CD14-positive monocyte (primary cell): ENCODE measurements around the gene MRPS11. TPM values are rescaled to one million over a fixed set of nuclear protein-coding genes. Genes with fewer than 3 reads are reported as not detected.
A peak's percentile ranks its signal among the peaks of the same experiment; 100 is the strongest.

Source experiments
- DNase-seq, 3 donors: peaks; one replicate each; pipeline ENCODE4 v3.0.0-alpha.2; 2011 to 2022
- H2AFZ ChIP-seq: 2 replicates; pipeline ENCODE4 v1.6.0; 2012; ENCODE audit warnings: mild to moderate bottlenecking, low read depth, low read length, inconsistent platforms; ENCODE audit not compliant: insufficient read depth, poor library complexity, severe bottlenecking
- H3K27ac ChIP-seq, 2 donors: 1 replicate in 1 of 2; 2 replicates in 1 of 2; pipeline ENCODE4 v1.5.1; 2012 to 2013; ENCODE audit warnings: low read length in 2 of 2, control low read depth in 1 of 2, inconsistent platforms in 1 of 2, low read depth in 1 of 2, mild to moderate bottlenecking in 1 of 2
- H3K27me3 ChIP-seq, 2 donors: one replicate each; pipeline versions ENCODE4 v1.6.0 to v1.6.1; 2011 to 2013; ENCODE audit warnings: low read length in 2 of 2; ENCODE audit not compliant: control insufficient read depth in 2 of 2, insufficient read depth in 2 of 2
- H3K36me3 ChIP-seq, 2 donors: replicated peaks in 1 of 2; 1 replicate in 1 of 2; 2 replicates in 1 of 2; pipeline versions ENCODE4 v1.5.1 to v1.6.1; 2012 to 2013; ENCODE audit warnings: low read length in 2 of 2, control low read depth in 1 of 2, inconsistent platforms in 1 of 2, mild to moderate bottlenecking in 1 of 2; ENCODE audit not compliant: insufficient read depth in 2 of 2, control insufficient read depth in 1 of 2
- H3K4me1 ChIP-seq, 2 donors: 1 replicate in 1 of 2; 2 replicates in 1 of 2; pipeline versions ENCODE4 v1.5.1 to v1.6.1; 2012 to 2013; ENCODE audit warnings: low read length in 2 of 2, control low read depth in 1 of 2, inconsistent platforms in 1 of 2, mild to moderate bottlenecking in 1 of 2, moderate library complexity in 1 of 2; ENCODE audit not compliant: insufficient read depth in 2 of 2, control insufficient read depth in 1 of 2
- H3K4me2 ChIP-seq: replicated peaks from 2 replicates; pipeline ENCODE3; 2012; ENCODE audit warnings: low read length, moderate library complexity, mild to moderate bottlenecking; ENCODE audit not compliant: poor library complexity, severe bottlenecking; ENCODE audit errors: extremely low read depth
- H3K4me3 ChIP-seq, 3 experiments: fragments of 200-600 bp in 1 of 3; sonication (generic) in 1 of 3; replicated peaks in 1 of 3; 1 replicate in 2 of 3; 2 replicates in 1 of 3; pipeline ENCODE4 v1.5.1; 2011 to 2013; ENCODE audit warnings: low read length in 3 of 3, mild to moderate bottlenecking in 3 of 3, control low read depth in 2 of 3, low read depth in 2 of 3, inconsistent platforms in 1 of 3, moderate library complexity in 1 of 3
- H3K79me2 ChIP-seq: 2 replicates; pipeline ENCODE4 v1.6.0; 2012; ENCODE audit warnings: mild to moderate bottlenecking, control low read depth, inconsistent platforms, low read length, moderate library complexity; ENCODE audit not compliant: insufficient read depth
- H3K9ac ChIP-seq: 2 replicates; pipeline ENCODE4 v1.6.0; 2017; ENCODE audit warnings: low read length, mild to moderate bottlenecking; ENCODE audit not compliant: insufficient read depth, poor library complexity, severe bottlenecking
- H3K9me3 ChIP-seq, 2 donors: replicated peaks in 1 of 2; 1 replicate in 1 of 2; 2 replicates in 1 of 2; pipeline versions ENCODE4 v1.5.1 to v1.6.1; 2012 to 2013; ENCODE audit warnings: low read length in 2 of 2, control low read depth in 1 of 2; ENCODE audit not compliant: control insufficient read depth in 1 of 2, insufficient read depth in 1 of 2
- H4K20me1 ChIP-seq: 2 replicates; pipeline ENCODE4 v1.6.0; 2012; ENCODE audit warnings: mild to moderate bottlenecking, low read length, control low read depth, moderate library complexity; ENCODE audit not compliant: insufficient read depth
- H3K27ac Mint-ChIP-seq, 7 donors: one replicate each; pipeline ENCODE4 v1.8.0; 2020; ENCODE audit warnings: mild to moderate bottlenecking in 7 of 7, mixed read lengths in 7 of 7, moderate library complexity in 6 of 7, inconsistent platforms in 2 of 7
- H3K27me3 Mint-ChIP-seq, 3 donors: one replicate each; pipeline ENCODE4 v1.8.0; 2021 to 2022; ENCODE audit warnings: low read depth in 3 of 3, mild to moderate bottlenecking in 3 of 3, mixed read lengths in 3 of 3, moderate library complexity in 3 of 3, inconsistent platforms in 1 of 3
- H3K36me3 Mint-ChIP-seq, 2 donors: one replicate each; pipeline ENCODE4 v1.8.0; 2020; ENCODE audit warnings: mixed read lengths in 2 of 2, inconsistent platforms in 1 of 2, mild to moderate bottlenecking in 1 of 2
- H3K4me1 Mint-ChIP-seq: one replicate; pipeline ENCODE4 v1.8.0; 2020; ENCODE audit warnings: mild to moderate bottlenecking, mixed read lengths
- H3K4me3 Mint-ChIP-seq, 2 donors: one replicate each; pipeline ENCODE4 v1.8.0; 2020; ENCODE audit warnings: mild to moderate bottlenecking in 2 of 2, mixed read lengths in 2 of 2, moderate library complexity in 1 of 2
- H3K9me3 Mint-ChIP-seq, 7 donors: one replicate each; pipeline ENCODE4 v1.8.0; 2020 to 2022; ENCODE audit warnings: mixed read lengths in 7 of 7, mild to moderate bottlenecking in 6 of 7, moderate library complexity in 6 of 7, inconsistent platforms in 2 of 7
- WGBS: methylation state at CpG from one replicate; pipeline ENCODE4 v1.1.5; 2013; ENCODE audit warnings: missing lambda C conversion rate; ENCODE audit not compliant: insufficient coverage; 5-methylcytosine and 5-hydroxymethylcytosine counted together
- intact Hi-C, 2 donors: fragments of 100-400 bp; cut with micrococcal nuclease; formaldehyde crosslinking; loops; one replicate each; pipeline versions ENCODE4 v1.15.0 to v1.15.1; 2023
- polyA plus RNA-seq, 3 donors: library from polyadenylated mRNA; depleted of rRNA in 1 of 3; unstranded in 2 of 3; stranded (reverse) in 1 of 3; fragments of 300-500 nt in 2 of 3; fragments of >200 nt in 1 of 3; fragmentation: Illumina TruSeq in 2 of 3; gene quantifications; 1 replicate in 2 of 3; 2 replicates in 1 of 3; pipeline ENCODE4 v1.2.3, GENCODE V29; 2012 to 2021
- TF ChIP-seq, protein P1 (sequence below): fragments of 200-600 bp; IDR thresholded peaks from one replicate; pipeline ENCODE4 v1.8.0; 2022; ENCODE audit warnings: antibody characterized with exemption, mild to moderate bottlenecking

MRPS11 gene
- polyA plus RNA-seq, 3 donors, result 31.1 to 70.2 (median 65.2) TPM

DNA sequence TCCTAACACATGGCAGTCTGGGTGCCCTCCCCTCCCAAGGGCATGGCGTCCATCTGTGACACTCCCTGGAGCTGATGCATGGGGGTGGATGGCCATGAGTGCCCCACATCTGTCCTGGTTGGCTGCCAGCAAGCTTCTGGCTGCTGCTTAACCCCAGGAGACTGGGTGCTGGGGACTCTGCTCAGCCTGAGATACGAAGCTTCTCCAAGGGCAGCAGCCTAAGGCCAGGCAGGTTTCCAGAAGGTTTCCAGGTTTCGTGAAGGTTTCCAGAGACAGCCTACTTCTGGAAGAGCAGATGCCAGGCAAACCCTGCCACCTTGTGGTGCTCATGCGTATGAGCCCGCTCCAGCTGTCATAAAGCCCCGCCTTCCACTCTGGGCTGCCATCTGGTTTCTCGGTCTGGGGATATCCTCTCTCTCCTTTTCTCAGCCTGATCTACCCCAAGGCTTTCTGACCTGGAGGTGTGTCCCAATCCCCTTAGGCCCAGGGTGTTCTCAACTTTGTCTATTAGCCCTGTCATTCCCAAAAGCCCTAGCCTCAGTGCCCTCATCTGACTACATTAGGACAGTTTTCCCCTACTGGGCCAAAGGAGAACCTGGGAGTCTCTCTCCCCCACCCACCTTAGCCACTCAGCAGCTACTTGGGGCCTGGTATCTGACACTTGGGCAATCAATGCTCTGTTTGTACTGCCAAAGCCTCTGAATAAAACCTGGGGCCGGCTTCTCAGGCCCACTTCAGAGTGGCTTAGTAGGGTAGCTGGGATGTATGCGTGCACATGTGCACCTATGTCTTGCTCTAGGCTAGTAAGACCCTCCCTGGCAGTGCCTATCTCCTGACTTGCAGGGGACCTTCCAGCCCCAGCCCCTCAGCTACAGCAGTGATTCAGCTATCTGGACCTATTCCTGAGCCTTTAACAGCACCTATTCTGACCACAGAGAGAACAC, 12.4 kb upstream of the MRPS11 start:
- Histone ChIP-seq H3K79me2 (no peaks in the 10 kb centered on the region), H3K9me3 (no peaks in the 10 kb centered on the region), H3K27me3 (no peaks in the 10 kb centered on the region), H3K4me1 (peaks cover 4 to 12% of the 10 kb centered on the region in 2 donors), H3K4me2 (no peak overlapping the region), H3K4me3 (no peak overlapping the region), H4K20me1 (no peaks in the 10 kb centered on the region), H2AFZ (no peak overlapping the region), H3K27ac (no peak overlapping the region), H3K9ac (no peak overlapping the region), H3K36me3 (peaks cover 18 to 30% of the 10 kb centered on the region in 2 donors)
- intact Hi-C loops, result no loop called here
- peaks cover 0 to 2% (median 2%) of the 10 kb centered on the region in 3 donors for H3K27me3 Mint-ChIP-seq
- H3K27ac Mint-ChIP-seq, result peak overlapping the region in 1 of 7 donors; percentile 41
- WGBS, result 25% methylated on average over 7 of the region's 9 CpGs
- H3K36me3 Mint-ChIP-seq, result peaks cover 25 to 26% of the 10 kb centered on the region in 2 donors
- TF ChIP-seq, protein P1, sequence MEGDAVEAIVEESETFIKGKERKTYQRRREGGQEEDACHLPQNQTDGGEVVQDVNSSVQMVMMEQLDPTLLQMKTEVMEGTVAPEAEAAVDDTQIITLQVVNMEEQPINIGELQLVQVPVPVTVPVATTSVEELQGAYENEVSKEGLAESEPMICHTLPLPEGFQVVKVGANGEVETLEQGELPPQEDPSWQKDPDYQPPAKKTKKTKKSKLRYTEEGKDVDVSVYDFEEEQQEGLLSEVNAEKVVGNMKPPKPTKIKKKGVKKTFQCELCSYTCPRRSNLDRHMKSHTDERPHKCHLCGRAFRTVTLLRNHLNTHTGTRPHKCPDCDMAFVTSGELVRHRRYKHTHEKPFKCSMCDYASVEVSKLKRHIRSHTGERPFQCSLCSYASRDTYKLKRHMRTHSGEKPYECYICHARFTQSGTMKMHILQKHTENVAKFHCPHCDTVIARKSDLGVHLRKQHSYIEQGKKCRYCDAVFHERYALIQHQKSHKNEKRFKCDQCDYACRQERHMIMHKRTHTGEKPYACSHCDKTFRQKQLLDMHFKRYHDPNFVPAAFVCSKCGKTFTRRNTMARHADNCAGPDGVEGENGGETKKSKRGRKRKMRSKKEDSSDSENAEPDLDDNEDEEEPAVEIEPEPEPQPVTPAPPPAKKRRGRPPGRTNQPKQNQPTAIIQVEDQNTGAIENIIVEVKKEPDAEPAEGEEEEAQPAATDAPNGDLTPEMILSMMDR, result peak; percentile 65
- no peaks in the 10 kb centered on the region for H3K9me3 Mint-ChIP-seq
- peaks cover 13% of the 10 kb centered on the region for H3K4me1 Mint-ChIP-seq
- no peak overlapping the region for H3K4me3 Mint-ChIP-seq
- peak in 2 of 3 donors; percentile 33 to 39 for DNase-seq

DNA sequence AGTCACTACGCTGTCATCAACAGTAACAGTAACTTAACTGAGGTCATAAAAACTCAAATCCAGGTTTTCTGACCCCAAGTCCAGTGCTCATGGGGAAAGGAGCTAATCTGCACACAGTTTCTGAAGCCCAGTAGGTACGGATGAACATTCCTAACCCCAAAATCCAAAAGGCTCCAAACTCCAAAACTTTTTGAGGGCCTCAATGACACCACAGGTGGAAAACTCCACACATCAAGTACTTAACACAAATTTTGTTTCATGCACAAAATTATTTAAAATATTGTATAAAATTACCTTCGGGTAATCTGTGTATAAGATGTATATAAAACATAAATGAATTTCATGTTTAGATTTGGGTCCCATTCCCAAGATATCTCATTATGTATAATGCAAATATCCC, 10.8 kb upstream of the MRPS11 start:
- intact Hi-C loops, result no loop called here

More for the DNA sequence above, 10.8 kb upstream of the MRPS11 start:
- H3K4me1 Mint-ChIP-seq, result peaks cover 12% of the 10 kb centered on the region
- no peak overlapping the region for H2AFZ ChIP-seq
- H3K36me3 ChIP-seq, result peaks cover 30 to 46% of the 10 kb centered on the region in 2 donors
- no peaks in the 10 kb centered on the region for H3K9me3 Mint-ChIP-seq
- no peaks in the 10 kb centered on the region for H3K27me3 ChIP-seq
- peaks cover 0 to 2% (median 2%) of the 10 kb centered on the region in 3 donors for H3K27me3 Mint-ChIP-seq
- H3K4me2 ChIP-seq, result no peak overlapping the region
- H3K4me3 Mint-ChIP-seq, result no peak overlapping the region
- TF ChIP-seq, protein P1, result no peak
- DNase-seq, result no peak
- peaks cover 38 to 42% of the 10 kb centered on the region in 2 donors for H3K36me3 Mint-ChIP-seq
- H3K4me1 ChIP-seq, result peaks cover 4 to 12% of the 10 kb centered on the region in 2 donors
- WGBS, result 100% methylated on average over 2 of the region's 3 CpGs
- H3K79me2 ChIP-seq, result no peaks in the 10 kb centered on the region
- no peak overlapping the region for H3K27ac ChIP-seq
- no peak overlapping the region for H3K4me3 ChIP-seq
- H3K9me3 ChIP-seq, result no peaks in the 10 kb centered on the region
- H3K27ac Mint-ChIP-seq, result no peak overlapping the region
- H4K20me1 ChIP-seq, result no peaks in the 10 kb centered on the region
- no peak overlapping the region for H3K9ac ChIP-seq
